Iris pigment epithelial cell (primary cell): Measurements from ENCODE around the gene USP47.

Experiments used
- DNase-seq: peaks from one replicate; pipeline ENCODE4 v3.0.0-alpha.2; 2011; ENCODE audit warnings: low read depth

USP47 gene

GRCh38 chr11:11841723-11842420, at the start of gene USP47:
Gene USP47 (plus strand): TSS chr11:11841972. CDS start chr11:11842186, 214 bp downstream.
- DNase-seq, result peak; percentile 76

- no peak for DNase-seq
Measured at GRCh38 chr11:11793073-11793472, 48.7 kb upstream of the USP47 start.

- peak; percentile 74 for DNase-seq
Measured at GRCh38 chr11:11798586-11799438, 43.0 kb upstream of the USP47 start.

- no peak for DNase-seq
Measured at GRCh38 chr11:11805228-11805627, 36.5 kb upstream of the USP47 start.

GRCh38 chr11:11806074-11806473, 35.7 kb upstream of the USP47 start:
- no peak for DNase-seq

GRCh38 chr11:11806586-11806985, 35.2 kb upstream of the USP47 start:
- no peak for DNase-seq

GRCh38 chr11:11807811-11808782, 33.7 kb upstream of the USP47 start:
- no peak for DNase-seq

- DNase-seq, result no peak
Measured at GRCh38 chr11:11808992-11809615, 32.7 kb upstream of the USP47 start.

- DNase-seq, result no peak
Measured at GRCh38 chr11:11810764-11811726, 30.7 kb upstream of the USP47 start.

- DNase-seq, result peak; percentile 99
Measured at GRCh38 chr11:11813288-11813962, 28.3 kb upstream of the USP47 start.

- DNase-seq, result no peak
Measured at GRCh38 chr11:11814614-11815452, 26.9 kb upstream of the USP47 start.

GRCh38 chr11:11816511-11817314, 25.1 kb upstream of the USP47 start:
- peak; percentile 76 for DNase-seq

- no peak for DNase-seq
Measured at GRCh38 chr11:11817957-11818356, 23.8 kb upstream of the USP47 start.

GRCh38 chr11:11818529-11819121, 23.1 kb upstream of the USP47 start:
- no peak for DNase-seq

GRCh38 chr11:11821899-11822298, 19.9 kb upstream of the USP47 start:
- DNase-seq, result no peak

GRCh38 chr11:11822946-11823345, 18.8 kb upstream of the USP47 start:
- no peak for DNase-seq

GRCh38 chr11:11826260-11826659, 15.5 kb upstream of the USP47 start:
- DNase-seq, result no peak

GRCh38 chr11:11827272-11827671, 14.5 kb upstream of the USP47 start:
- DNase-seq, result no peak
